ENCODE measurements around the gene RHEBL1.

Gene RHEBL1

GRCh38 chr12:49060237-49061156 lies 9.3 kb downstream of the RHEBL1 start, which contains the start of gene KMT2D (continued):
- TF ChIP-seq PRDM10 (tag by site-specific recombination; IDR thresholded peaks at IDR 0.05) (peak; percentile 92), GLIS1 (tag by site-specific recombination; IDR thresholded peaks at IDR 0.05) (peak; percentile 62), EGR2 (tag by site-specific recombination; IDR thresholded peaks at IDR 0.05; ENCODE audit: low read depth) (peak; percentile 56), ZBTB17 (tag by site-specific recombination; IDR thresholded peaks at IDR 0.05) (peak; percentile 97), ZNF664 (tag by site-specific recombination; IDR thresholded peaks at IDR 0.05) (peak; percentile 79), ZNF274 (IDR thresholded peaks at IDR 0.05; ENCODE audit: low read length) (no peak), ZNF274 (tag by site-specific recombination; IDR thresholded peaks at IDR 0.05; ENCODE audit: borderline replicate concordance) (no peak), ZNF623 (tag by site-specific recombination; IDR thresholded peaks at IDR 0.05) (peak; percentile 49), PRDM1 (tag by site-specific recombination; IDR thresholded peaks at IDR 0.05) (peak; percentile 85), KLF7 (tag by site-specific recombination; IDR thresholded peaks at IDR 0.05; ENCODE audit: borderline replicate concordance) (peak; percentile 98), ZNF692 (tag by site-specific recombination; IDR thresholded peaks at IDR 0.05) (peak; percentile 95), ZNF624 (tag by site-specific recombination; IDR thresholded peaks at IDR 0.05) (0 out of 2 replicates have a peak, but pooled peaks have one; percentile 73), ZEB2 (tag by site-specific recombination; IDR thresholded peaks at IDR 0.05) (peak; percentile 100), ZNF280D (tag by site-specific recombination; IDR thresholded peaks at IDR 0.05) (peak; percentile 86), ZSCAN18 (tag by site-specific recombination; IDR thresholded peaks at IDR 0.05) (peak; percentile 99), ZNF580 (tag by site-specific recombination; IDR thresholded peaks at IDR 0.05) (peak; percentile 95), HOXA7 (CRISPR knock-in tag; IDR thresholded peaks at IDR 0.05; ENCODE audit: borderline replicate concordance) (no peak), ZBTB11 (tag by site-specific recombination; conservative IDR thresholded peaks at IDR 0.05; ENCODE audit: low read depth) (peak; percentile 94), ZNF416 (tag by site-specific recombination; IDR thresholded peaks at IDR 0.05) (no peak; the same call in 1 of the 2 replicates), ZNF202 (tag by site-specific recombination; IDR thresholded peaks at IDR 0.05; ENCODE audit: borderline replicate concordance) (no peak), ZNF19 (tag by site-specific recombination; IDR thresholded peaks at IDR 0.05; ENCODE audit: low read depth) (no peak; the same call in 1 of the 2 replicates), ZNF488 (tag by site-specific recombination; IDR thresholded peaks at IDR 0.05) (no peak), ZNF311 (tag by site-specific recombination; IDR thresholded peaks at IDR 0.05; ENCODE audit: borderline replicate concordance) (no peak), KLF16 (tag by site-specific recombination; IDR thresholded peaks at IDR 0.05) (peak; percentile 99)
